Fibroblast of lung (primary cell): ENCODE data around the gene NCKAP5. TPM values are rescaled to one million over a fixed set of nuclear protein-coding genes. Genes with fewer than 3 reads are reported as not detected.

ENCODE experiments used
- DNase-seq, 2 donors: peaks; one replicate each; pipeline versions ENCODE4 v3.0.0 to v3.0.0-alpha.2; 2010; ENCODE audit warnings: low read depth in 2 of 2
- H2AFZ ChIP-seq: 2 replicates; pipeline ENCODE4 v1.5.1; 2012; ENCODE audit warnings: low read length, control low read depth, inconsistent platforms
- H3K27ac ChIP-seq: 2 replicates; pipeline ENCODE4 v1.5.1; 2011; ENCODE audit warnings: low read length, control low read depth; ENCODE audit not compliant: insufficient read depth
- H3K27me3 ChIP-seq: 2 replicates; pipeline ENCODE4 v1.5.1; 2011; ENCODE audit warnings: mild to moderate bottlenecking, low read length; ENCODE audit not compliant: control insufficient read depth, insufficient read depth
- H3K36me3 ChIP-seq: 2 replicates; pipeline ENCODE4 v1.5.1; 2011; ENCODE audit warnings: low read length; ENCODE audit not compliant: control insufficient read depth, insufficient read depth
- H3K4me1 ChIP-seq: 2 replicates; pipeline ENCODE4 v1.5.1; 2011; ENCODE audit warnings: low read length; ENCODE audit not compliant: control insufficient read depth, insufficient read depth; ENCODE audit errors: extremely low read depth
- H3K4me2 ChIP-seq: 2 replicates; pipeline ENCODE4 v1.5.1; 2011; ENCODE audit warnings: low read length, control low read depth; ENCODE audit not compliant: insufficient read depth; ENCODE audit errors: extremely low read depth
- H3K4me3 ChIP-seq, 4 experiments: fragments of 200-600 bp in 1 of 4; sonication (generic) in 1 of 4; replicated peaks in 1 of 4; 2 replicates each; pipeline ENCODE4 v1.5.1; 2011 to 2016; ENCODE audit warnings: low read length in 4 of 4, low read depth in 3 of 4, mild to moderate bottlenecking in 3 of 4, control low read depth in 2 of 4, inconsistent platforms in 1 of 4, mixed read lengths in 1 of 4; ENCODE audit not compliant: insufficient read depth in 1 of 4; ENCODE audit errors: control extremely low read depth in 1 of 4
- H3K79me2 ChIP-seq: 2 replicates; pipeline ENCODE4 v1.5.1; 2012; ENCODE audit warnings: mild to moderate bottlenecking, low read length, inconsistent platforms; ENCODE audit not compliant: control insufficient read depth, insufficient read depth
- H3K9ac ChIP-seq: 2 replicates; pipeline ENCODE4 v1.5.1; 2011; ENCODE audit warnings: mild to moderate bottlenecking, low read length, control low read depth; ENCODE audit not compliant: insufficient read depth
- H3K9me3 ChIP-seq: 2 replicates; pipeline ENCODE4 v1.5.1; 2012; ENCODE audit warnings: low read depth, low read length; ENCODE audit not compliant: control insufficient read depth, insufficient read depth
- H4K20me1 ChIP-seq: 2 replicates; pipeline ENCODE4 v1.5.1; 2011; ENCODE audit warnings: low read length; ENCODE audit not compliant: control insufficient read depth, insufficient read depth; ENCODE audit errors: extremely low read depth
- EZH2 ChIP-seq: IDR thresholded peaks from 2 replicates; pipeline ENCODE4 v1.5.1; 2012; ENCODE audit warnings: low read length, control low read depth, mild to moderate bottlenecking; ENCODE audit errors: missing control alignments
- polyA plus RNA-seq, 2 donors: library from polyadenylated mRNA; depleted of rRNA in 1 of 2; stranded (reverse) in 1 of 2; unstranded in 1 of 2; fragments of >200 nt; gene quantifications; 2 replicates each; pipeline ENCODE4 v1.2.1, GENCODE V29; 2011 to 2012; ENCODE audit warnings: missing spikeins in 1 of 2
- total RNA-seq: library from RNA; depleted of rRNA; stranded (reverse); fragments of >200 nt; gene quantifications from 2 replicates; pipeline ENCODE4 v1.2.1, GENCODE V29; 2014
- TF ChIP-seq, protein P1 (sequence below), 2 donors: IDR thresholded peaks in 1 of 2; conservative IDR thresholded peaks in 1 of 2; 1 replicate in 1 of 2; 2 replicates in 1 of 2; pipeline ENCODE4 v1.5.1; 2011 to 2012; ENCODE audit warnings: low read length in 2 of 2, control low read depth in 1 of 2, inconsistent platforms in 1 of 2, low read depth in 1 of 2, mild to moderate bottlenecking in 1 of 2

Gene NCKAP5
- total and polyA plus RNA-seq, 2 donors (not counting 1 experiment from before 2014, with no cell fraction given) = 2.6 to 6.2 TPM

GRCh38 chr2:132757676-132758075 lies 810.6 kb downstream of the NCKAP5 start:
- no peak overlapping the region for H3K27ac ChIP-seq
- H3K9ac ChIP-seq = no peak overlapping the region
- TF ChIP-seq, protein P1, sequence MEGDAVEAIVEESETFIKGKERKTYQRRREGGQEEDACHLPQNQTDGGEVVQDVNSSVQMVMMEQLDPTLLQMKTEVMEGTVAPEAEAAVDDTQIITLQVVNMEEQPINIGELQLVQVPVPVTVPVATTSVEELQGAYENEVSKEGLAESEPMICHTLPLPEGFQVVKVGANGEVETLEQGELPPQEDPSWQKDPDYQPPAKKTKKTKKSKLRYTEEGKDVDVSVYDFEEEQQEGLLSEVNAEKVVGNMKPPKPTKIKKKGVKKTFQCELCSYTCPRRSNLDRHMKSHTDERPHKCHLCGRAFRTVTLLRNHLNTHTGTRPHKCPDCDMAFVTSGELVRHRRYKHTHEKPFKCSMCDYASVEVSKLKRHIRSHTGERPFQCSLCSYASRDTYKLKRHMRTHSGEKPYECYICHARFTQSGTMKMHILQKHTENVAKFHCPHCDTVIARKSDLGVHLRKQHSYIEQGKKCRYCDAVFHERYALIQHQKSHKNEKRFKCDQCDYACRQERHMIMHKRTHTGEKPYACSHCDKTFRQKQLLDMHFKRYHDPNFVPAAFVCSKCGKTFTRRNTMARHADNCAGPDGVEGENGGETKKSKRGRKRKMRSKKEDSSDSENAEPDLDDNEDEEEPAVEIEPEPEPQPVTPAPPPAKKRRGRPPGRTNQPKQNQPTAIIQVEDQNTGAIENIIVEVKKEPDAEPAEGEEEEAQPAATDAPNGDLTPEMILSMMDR (conservative IDR thresholded peaks at IDR 0.05 in 1 of 2, IDR thresholded peaks at IDR 0.05 in 1 of 2; ENCODE audit: low read depth in 1 of 2, low read length in 2 of 2) = no peak
- TF ChIP-seq EZH2 = no peak
- no peak overlapping the region for H3K4me3 ChIP-seq
- no peaks in the 10 kb centered on the region for H3K27me3 ChIP-seq
- no peak overlapping the region for H2AFZ ChIP-seq
- DNase-seq = peak; percentile 20 to 60
- H4K20me1 ChIP-seq = no peaks in the 10 kb centered on the region
- H3K9me3 ChIP-seq = no peaks in the 10 kb centered on the region
- H3K36me3 ChIP-seq = no peaks in the 10 kb centered on the region
- H3K79me2 ChIP-seq = no peaks in the 10 kb centered on the region
- no peaks in the 10 kb centered on the region for H3K4me1 ChIP-seq
- H3K4me2 ChIP-seq = no peak overlapping the region

DNA sequence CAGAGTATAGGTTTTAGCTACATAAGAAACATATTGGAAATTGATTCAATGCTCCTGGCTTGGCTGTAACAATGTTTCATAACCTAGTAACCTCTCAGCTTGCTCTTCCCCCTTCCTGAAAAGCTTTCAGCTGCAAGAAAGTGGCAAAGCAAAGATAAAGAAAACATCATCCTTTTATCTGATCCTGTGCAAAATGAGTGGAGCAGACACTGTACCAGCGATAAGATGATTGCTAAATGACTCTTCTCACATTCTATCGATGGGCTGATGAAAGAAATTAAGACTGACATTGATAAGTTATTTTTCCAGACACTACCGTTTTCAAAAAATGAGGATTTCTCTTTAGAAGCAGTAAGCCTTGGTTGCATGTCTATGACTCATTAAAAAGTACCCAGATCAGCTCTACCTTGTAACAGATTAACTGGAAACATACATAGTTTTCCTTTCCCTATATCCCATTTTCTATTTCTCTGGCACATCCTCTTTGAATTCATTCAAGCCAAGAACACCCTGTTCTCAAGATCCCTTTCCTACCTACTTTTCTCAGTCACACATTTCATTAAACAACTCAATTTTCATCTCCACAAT lies 811.2 kb downstream of the NCKAP5 start:
- Histone ChIP-seq H3K27me3 (no peaks in the 10 kb centered on the region), H4K20me1 (no peaks in the 10 kb centered on the region), H2AFZ (no peak overlapping the region), H3K4me3 (no peak overlapping the region), H3K4me2 (no peak overlapping the region), H3K9ac (no peak overlapping the region), H3K4me1 (no peaks in the 10 kb centered on the region), H3K27ac (no peak overlapping the region), H3K9me3 (no peaks in the 10 kb centered on the region), H3K79me2 (no peaks in the 10 kb centered on the region), H3K36me3 (no peaks in the 10 kb centered on the region)
- DNase-seq = peak in 1 of 2 donors; percentile 22
- no peak for TF ChIP-seq EZH2
- TF ChIP-seq, protein P1 (conservative IDR thresholded peaks at IDR 0.05 in 1 of 2, IDR thresholded peaks at IDR 0.05 in 1 of 2; ENCODE audit: low read depth in 1 of 2, low read length in 2 of 2) = no peak

- no peaks in the 10 kb centered on the region for H3K27me3 ChIP-seq
- no peaks in the 10 kb centered on the region for H4K20me1 ChIP-seq
- H3K79me2 ChIP-seq = no peaks in the 10 kb centered on the region
- no peak overlapping the region for H2AFZ ChIP-seq
- TF ChIP-seq, protein P1 (conservative IDR thresholded peaks at IDR 0.05 in 1 of 2, IDR thresholded peaks at IDR 0.05 in 1 of 2; ENCODE audit: low read depth in 1 of 2, low read length in 2 of 2) = no peak
- TF ChIP-seq EZH2 = no peak
- H3K9ac ChIP-seq = no peak overlapping the region
- H3K4me1 ChIP-seq = no peaks in the 10 kb centered on the region
- DNase-seq = no peak
- H3K27ac ChIP-seq = no peak overlapping the region
- no peak overlapping the region for H3K4me2 ChIP-seq
- H3K36me3 ChIP-seq = no peaks in the 10 kb centered on the region
- no peaks in the 10 kb centered on the region for H3K9me3 ChIP-seq
- H3K4me3 ChIP-seq = no peak overlapping the region
Measured at GRCh38 chr2:132754867-132755472, 813.3 kb downstream of the NCKAP5 start.
